ENCODE results near the gene MFSD1.

The MFSD1 gene

DNA sequence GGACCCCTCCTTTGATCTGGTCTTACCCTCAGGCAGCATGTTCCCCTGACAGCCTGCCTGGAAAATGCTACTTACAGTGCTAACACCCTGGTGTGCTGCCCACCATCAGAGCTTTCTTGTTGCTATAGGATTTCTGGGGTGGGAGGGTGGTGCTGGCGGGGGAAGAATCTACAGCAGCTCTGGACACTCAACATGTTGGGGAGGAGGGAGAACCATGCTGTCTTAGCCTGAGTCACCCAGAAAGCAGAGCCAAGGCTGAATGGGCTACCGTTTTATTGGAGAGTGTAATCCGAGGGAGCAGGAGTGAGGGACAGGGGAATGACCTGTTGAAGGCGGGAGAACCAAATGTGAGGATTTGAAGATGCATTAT lies 45.6 kb downstream of the MFSD1 start:
- H3K4me3 ChIP-seq, result no peak overlapping the region
- H3K27ac ChIP-seq, result no peak overlapping the region

DNA sequence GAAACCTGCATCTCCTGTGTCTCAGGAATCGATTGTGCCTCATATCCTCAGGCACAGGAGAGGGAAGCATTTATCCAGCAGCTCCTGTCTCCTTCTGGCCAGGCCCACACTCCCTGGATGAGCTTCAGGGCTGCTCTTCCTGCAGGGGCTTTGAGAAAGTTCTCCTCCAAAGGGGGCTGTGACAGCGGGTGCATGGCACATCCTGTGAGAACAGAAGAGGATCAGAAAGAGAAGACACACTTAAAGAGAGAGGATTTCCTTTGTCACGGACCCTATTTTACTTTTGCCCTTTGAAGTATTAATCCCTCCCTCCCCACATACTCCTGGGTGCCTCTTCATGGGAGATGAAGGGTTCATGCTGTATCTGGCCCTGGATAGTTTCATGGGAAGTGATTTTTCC lies 46.0 kb downstream of the MFSD1 start:
- Histone ChIP-seq H3K27ac (no peak overlapping the region), H3K4me3 (no peak overlapping the region)

DNA sequence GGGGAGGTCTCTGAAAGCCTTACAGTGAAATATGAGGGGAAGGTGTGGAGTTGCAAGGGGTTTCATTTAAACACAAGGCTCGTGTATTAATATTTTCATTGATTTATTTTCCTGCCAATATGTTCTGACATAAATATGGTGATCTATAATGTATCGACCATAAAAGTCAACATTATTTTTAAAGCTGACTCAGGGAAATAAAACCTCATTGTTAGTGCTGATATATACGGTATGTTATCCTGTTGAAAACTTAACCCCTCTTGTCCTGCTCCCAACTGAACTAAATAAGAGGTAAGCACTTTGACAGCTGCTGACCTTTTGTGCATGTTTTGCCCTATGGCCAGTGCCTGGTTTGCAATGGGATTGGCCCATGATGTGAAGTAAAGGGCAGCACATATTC lies 47.9 kb downstream of the MFSD1 start:
- no peak overlapping the region for H3K4me3 ChIP-seq
- no peak overlapping the region for H3K27ac ChIP-seq

DNA sequence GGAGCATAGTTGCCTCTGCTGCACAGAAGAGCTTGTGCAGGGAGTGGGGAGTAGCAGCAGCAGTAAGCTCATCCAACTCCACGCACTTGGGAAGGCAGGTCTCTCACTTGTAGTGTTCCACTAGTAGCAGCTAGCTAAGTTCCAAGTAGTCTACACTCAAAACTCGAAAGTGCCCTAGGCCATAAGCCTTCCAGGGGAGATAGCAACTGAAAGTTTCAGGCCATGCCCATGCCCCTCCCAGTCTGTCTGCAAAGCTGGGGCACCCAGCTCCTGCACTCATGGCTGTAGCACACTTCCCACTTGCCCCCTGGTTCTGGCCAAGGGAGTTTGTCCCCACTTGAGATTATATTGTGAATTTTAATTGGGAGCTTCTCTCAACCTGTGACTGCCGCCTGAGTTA lies 57.5 kb downstream of the MFSD1 start:
- Histone ChIP-seq H3K4me3 (no peak overlapping the region), H3K27ac (no peak overlapping the region)

DNA sequence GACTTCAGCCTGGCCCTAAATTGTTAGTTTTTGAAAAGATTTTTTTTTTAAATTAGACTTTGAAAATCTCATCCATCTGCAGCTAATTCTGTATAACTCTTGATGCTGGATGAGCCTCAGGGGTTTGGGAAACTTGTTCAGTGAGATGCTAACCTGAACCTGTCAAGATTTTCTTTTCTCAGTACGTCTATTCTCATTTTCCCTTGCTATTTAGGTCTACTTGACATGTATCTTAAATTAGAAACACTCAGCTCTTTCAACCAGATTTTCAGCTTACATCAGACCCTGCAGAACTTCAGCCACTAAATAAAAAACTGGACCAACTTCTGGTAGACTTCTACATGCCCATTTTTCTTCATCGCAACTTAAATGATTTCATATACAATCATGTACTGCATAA lies 61.4 kb downstream of the MFSD1 start:
- H3K4me3 ChIP-seq, result no peak overlapping the region
- no peak overlapping the region for H3K27ac ChIP-seq

DNA sequence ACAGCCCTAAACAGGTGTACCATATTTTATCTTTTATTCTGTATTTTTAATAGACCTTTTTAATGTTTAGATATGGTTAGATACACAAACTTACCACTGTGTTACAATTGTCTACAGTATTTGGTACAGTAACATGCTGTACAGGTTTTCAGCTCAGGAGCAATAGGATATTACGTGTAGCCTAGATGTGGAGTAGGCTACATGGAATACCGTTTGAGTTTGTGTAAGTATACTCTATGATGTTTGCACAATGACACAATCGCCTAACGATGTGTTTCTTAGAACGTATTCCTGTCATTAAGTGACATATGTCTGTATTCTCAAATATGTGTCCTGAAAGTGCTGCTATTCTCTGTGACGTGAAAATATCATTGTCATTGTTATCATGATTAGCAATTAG lies 62.6 kb downstream of the MFSD1 start:
- no peak overlapping the region for H3K27ac ChIP-seq
- no peak overlapping the region for H3K4me3 ChIP-seq

DNA sequence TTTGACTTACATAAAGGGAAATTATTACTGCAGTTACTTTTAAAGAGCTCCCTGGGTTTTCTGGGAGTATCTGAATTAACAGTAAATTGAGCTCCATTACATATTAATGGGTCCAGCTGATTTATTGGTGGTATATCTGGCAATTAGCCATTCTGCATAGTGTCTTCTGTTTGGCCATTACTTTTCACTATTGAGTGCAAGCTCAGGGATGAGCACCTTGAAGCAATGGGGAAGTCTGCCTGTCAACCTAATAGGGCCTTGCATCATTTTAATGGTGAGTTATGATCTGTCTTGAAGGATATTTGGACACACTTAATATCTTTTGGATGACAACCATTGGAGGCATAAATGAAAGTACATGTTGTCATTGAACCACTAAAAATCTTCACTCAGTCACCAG lies 73.8 kb downstream of the MFSD1 start:
- H3K27ac ChIP-seq, result no peak overlapping the region
- H3K4me3 ChIP-seq, result no peak overlapping the region
